HT-29 (cell line): Measurements from ENCODE around the gene ST6GALNAC2. TPM values are rescaled to one million over a fixed set of nuclear protein-coding genes. Genes with fewer than 3 reads are reported as not detected.
"Not testable (repeated sequence)": the region's sequence is repeated elsewhere in the genome, so short reads cannot be mapped to it uniquely, and the experiment has no call there.

Experiments used
- DNase-seq: peaks from one replicate; pipeline ENCODE4 v3.0.0-alpha.2; 2015; ENCODE audit warnings: low spot score
- total RNA-seq: library from RNA; depleted of rRNA; stranded (reverse); fragments of >200 nt; shearing (Covaris generic); gene quantifications from 2 replicates; pipeline ENCODE4 v1.2.3, GENCODE V29; 2014

Gene ST6GALNAC2
- total RNA-seq, 1 experiment from 2014 or later: 2.6 TPM

- DNase-seq: no peak
Observed at GRCh38 chr17:76570877-76571471, 14.7 kb downstream of the ST6GALNAC2 start.

DNA sequence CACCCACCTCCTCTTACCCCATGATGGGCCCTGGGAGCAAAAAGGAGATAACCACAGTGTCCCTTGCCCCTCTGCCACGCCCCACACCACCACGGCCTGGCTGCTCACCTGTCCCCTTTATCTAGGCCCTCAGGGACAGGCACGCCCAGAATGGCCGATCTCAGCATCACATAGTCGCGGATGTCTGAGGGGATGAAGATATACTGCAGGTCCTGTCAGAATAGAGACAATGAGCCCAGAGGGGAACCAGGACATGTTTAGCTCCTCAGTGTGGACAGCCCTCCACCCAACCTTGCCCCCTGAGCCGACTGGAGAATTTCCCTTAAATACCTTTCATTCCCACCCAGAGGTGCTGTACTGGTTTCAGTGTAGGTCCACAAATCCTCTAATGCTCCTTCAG lies 15.2 kb downstream of the ST6GALNAC2 start:
- no peak for DNase-seq

DNA sequence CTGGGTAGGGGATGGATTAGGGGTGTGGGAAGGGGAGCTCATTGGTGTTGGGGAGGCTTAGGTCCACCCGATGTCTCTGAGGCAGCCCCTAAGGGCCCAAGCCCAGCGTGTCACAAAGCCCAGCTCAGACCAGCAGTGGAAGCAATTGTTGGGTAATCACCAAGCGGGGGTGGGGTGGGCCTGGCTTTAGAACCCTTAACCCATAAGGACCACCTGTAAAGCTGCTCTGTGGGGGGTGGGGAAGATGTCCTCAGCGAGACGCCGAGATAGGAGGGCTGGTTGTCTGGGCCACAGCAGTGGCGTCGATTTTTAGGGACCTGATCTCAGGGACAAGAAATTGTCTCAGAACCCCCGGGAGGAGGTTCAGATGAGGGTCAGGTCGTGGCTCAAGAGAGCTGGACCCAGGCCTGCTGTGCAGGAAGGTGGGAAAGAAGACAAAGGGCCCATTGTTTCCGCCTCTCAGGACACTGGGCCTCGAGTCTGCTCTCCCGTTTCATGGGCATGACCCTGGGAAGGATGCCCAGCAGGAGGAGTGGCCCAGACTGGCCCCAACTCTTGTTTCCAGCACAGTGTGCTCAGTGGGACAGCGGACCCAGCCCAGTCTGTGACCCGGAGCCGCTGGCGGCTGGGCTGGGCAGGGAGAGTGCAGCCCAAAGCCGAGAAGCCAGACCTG lies 15.9 kb downstream of the ST6GALNAC2 start:
- DNase-seq: peak; percentile 83

GRCh38 chr17:76568811-76569221 lies 16.8 kb downstream of the ST6GALNAC2 start:
- no peak for DNase-seq

DNA sequence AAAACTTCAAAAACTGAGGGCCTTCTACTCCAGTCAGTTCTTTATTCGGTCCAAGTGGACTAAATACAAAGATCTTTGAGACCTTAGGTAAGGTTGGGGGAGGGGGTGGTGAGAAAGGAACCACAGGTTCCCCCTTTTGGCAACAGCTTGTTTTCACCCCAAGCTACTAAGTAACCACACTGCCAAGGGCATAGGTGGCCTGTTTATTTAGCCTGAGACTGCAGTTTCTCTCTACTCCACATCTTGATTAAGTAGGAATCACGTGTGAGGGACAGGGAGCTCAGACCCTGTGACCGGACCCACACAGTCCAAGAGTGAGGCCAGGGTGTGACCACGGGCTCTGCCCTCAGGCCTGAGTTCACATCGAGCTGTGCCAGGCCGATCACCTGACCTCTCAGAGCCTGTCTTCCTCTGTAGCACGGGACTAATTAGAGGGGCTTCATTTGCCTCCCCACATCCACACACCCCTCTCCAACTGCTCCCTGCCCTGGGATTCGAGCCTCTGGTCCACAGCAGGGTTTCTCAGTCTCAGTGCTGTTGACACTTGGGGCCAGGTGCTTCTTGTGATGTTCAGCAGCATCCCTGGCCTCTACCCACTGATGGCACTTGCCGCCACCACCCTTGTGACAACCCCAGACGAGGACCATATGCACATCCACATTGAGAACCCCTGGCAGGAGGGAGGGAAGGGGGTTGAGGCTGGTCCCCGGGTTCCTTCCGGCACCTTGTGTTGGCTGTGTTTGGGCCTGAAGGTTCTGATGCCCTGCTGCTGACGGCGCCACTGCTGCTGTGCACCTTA lies 17.8 kb downstream of the ST6GALNAC2 start:
- no peak for DNase-seq

GRCh38 chr17:76566988-76567431 lies 18.6 kb downstream of the ST6GALNAC2 start:
- no peak for DNase-seq

- no peak for DNase-seq
Observed at GRCh38 chr17:76566613-76566943, 19.1 kb downstream of the ST6GALNAC2 start.

GRCh38 chr17:76565728-76566612 lies 19.7 kb downstream of the ST6GALNAC2 start:
- no peak for DNase-seq

DNA sequence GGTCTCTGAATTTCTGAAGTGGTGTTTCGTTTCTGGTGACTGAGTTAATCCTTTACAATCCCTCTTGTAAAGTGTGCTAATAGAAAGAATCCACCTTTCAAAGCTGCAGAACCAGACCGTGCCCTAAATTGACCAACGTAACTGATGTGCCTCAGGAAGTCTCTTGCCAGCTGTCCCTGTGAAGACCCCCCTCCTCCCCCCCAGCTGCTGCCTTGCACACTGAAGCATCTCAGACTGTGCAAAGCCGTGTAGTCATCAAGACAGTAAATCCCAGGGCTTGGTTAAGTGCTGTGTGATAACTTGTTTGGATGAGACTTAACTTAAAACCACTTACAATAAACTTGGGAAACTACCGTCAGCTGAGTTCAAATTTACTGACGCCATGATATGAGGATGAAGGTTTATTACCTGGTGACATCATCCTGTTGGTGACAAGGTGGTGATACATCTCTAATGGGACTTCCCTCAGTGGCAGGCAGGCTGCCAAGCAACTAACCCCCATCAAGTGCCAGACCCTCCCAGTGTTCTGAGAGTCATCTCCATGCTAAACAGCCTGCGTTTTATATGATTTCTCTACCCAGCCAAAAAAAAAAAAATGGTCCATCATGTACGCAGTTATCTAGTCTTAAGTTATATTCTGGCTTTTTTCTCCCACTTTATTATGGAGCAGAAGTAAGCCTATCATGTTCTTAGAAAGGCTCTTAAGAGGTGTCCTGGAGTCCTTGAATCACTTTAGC lies 20.5 kb downstream of the ST6GALNAC2 start:
- not testable (repeated sequence) for DNase-seq

GRCh38 chr17:76563359-76563758 lies 22.3 kb downstream of the ST6GALNAC2 start:
- not testable (repeated sequence) for DNase-seq

DNA sequence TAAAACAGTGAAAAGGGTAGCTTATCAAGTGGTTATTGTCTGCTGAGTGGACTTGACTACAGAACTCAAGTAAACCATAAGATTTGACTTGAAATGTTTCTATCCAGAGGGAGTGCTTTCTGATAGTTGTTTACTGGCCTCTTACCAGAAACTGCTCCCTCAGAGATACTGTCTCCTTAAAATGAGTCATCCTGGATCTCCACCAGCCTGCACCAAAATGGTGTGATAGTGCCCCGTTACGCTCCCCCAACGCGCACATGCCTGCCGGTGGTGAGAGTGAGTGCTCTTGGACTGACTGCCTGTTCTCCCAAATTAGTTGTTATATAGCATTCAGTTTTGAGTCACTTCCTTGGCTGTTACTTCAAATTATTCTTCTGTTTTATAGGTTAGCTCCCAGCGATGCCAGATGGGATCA lies 22.9 kb downstream of the ST6GALNAC2 start:
- no peak for DNase-seq

DNA sequence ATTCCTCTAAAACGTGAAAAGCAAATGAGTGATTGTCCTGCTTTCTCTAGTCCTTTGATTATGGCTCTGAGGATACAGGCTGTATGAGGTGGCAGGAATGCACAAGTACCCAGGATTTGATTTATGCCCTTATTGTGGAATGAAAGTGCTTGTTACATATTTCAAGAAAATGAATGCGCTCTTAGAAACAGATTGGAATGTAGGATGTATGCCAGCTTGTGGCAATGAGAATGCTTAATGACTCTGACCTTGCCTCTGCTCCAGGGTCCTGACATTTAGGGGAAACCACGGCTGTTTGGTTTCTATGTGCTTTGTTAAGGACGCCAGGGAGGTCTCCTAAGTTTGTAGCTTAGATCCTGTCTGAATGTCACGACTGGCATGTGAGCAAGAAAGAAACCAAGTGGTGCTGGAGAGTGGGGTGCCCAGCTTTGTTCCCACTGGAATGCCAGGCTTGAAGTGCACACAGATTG lies 23.8 kb downstream of the ST6GALNAC2 start:
- DNase-seq: no peak

GRCh38 chr17:76561332-76561731 lies 24.3 kb downstream of the ST6GALNAC2 start:
- no peak for DNase-seq

- no peak for DNase-seq
Observed at GRCh38 chr17:76560877-76561221, 24.8 kb downstream of the ST6GALNAC2 start.

- no peak for DNase-seq
Observed at GRCh38 chr17:76560036-76560876, 25.4 kb downstream of the ST6GALNAC2 start.

- not testable (repeated sequence) for DNase-seq
Observed at GRCh38 chr17:76559460-76559859, 26.2 kb downstream of the ST6GALNAC2 start.

GRCh38 chr17:76558198-76559095 lies 27.2 kb downstream of the ST6GALNAC2 start:
- DNase-seq: peak; percentile 61

DNA sequence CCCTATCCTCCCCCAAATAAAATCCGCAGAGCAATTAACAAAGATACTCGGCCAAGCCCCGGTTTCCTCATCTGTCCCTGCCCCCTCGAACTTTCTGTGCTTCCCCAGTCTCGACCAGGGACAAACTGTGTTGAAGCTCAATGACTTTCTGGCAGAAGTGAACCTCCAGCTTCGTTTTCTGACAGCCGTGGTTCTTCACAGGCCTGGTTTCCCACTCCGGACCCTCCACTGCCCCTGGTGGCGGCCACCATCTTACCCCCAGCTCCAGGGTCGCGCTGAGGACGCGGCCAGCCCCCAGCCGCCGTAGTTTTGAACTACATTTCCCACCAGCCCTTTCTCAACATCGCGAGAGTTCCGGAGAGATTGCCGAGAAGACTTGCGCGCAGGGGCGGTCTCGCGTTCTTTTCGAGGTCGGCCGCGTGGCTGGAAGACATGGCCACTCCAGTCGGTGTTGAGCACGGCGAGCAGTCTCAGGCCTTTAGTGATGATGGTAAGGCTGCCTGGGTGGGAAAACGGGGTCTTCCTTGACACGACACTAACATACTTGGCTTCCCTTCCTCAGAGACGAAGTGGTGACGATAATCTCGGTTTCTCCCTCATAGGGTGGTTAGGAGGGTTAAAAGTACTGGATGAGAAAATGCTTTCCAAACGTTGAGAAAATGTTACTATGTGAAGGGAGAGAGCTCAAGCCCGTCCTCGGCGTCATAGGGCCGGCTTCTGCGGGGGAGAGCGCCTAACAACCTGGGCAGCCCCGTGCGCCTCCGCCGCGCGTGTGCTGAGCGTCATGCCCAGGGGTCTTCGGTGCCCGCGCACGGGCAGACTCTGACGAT lies 28.1 kb downstream of the ST6GALNAC2 start:
- peak; percentile 95 for DNase-seq
